ENCODE results near the gene PABPN1.
A peak's percentile ranks its signal among the peaks of the same experiment; 100 is the strongest.
"Not testable (repeated sequence)": the region's sequence is repeated elsewhere in the genome, so short reads cannot be mapped to it uniquely, and the experiment has no call there.

PABPN1 gene

DNA sequence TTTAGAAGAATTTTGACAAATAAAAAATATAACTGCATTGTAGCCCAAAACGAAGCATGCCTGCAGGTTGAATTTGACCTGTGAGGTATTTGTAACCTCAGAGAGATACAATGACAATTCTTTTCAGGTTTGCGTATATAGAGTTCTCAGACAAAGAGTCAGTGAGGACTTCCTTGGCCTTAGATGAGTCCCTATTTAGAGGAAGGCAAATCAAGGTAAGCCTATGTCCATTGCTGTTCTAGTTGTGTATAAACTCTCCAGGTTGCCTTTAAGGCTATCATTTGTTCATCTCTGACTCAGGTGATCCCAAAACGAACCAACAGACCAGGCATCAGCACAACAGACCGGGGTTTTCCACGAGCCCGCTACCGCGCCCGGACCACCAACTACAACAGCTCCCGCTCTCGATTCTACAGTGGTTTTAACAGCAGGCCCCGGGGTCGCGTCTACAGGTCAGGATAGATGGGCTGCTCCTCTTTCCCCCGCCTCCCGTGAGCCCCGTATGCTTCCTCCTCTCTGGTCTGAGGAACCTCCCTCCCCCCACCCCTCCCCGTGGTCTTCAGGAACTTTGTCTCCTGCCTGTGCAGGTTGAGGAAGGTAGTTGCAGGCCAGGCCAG is 2.7 kb downstream of the PABPN1 start:
- H3K4me3 ChIP-seq (ENCODE audit: low read length): no peak overlapping the region
- no peaks in the 10 kb centered on the region for H3K9me3 ChIP-seq (ENCODE audit: control insufficient read depth, insufficient read depth, low read length)
- H3F3A ChIP-seq (ENCODE audit: control insufficient read depth, insufficient read depth): peaks cover 34% of the 10 kb centered on the region
- peak overlapping the region; percentile 69; the same call in 1 of the 2 replicates for H3K4me2 ChIP-seq (ENCODE audit: low read length)
- H4K20me1 ChIP-seq (ENCODE audit: control insufficient read depth, insufficient read depth, low read depth, low read length): no peaks in the 10 kb centered on the region; the same call in 1 of the 2 replicates
- peaks cover 57% of the 10 kb centered on the region for H3K36me3 ChIP-seq (ENCODE audit: control insufficient read depth, low read length)
- H3K27ac ChIP-seq (ENCODE audit: low read depth, low read length): no peak overlapping the region
- no peaks in the 10 kb centered on the region for H3K27me3 ChIP-seq (ENCODE audit: control insufficient read depth, low read length)
- peaks cover 37% of the 10 kb centered on the region for H3K79me2 ChIP-seq (ENCODE audit: control insufficient read depth, low read length)
- H3K4me1 ChIP-seq (ENCODE audit: control insufficient read depth, low read length): peaks cover 22% of the 10 kb centered on the region
- TF ChIP-seq, protein P1, sequence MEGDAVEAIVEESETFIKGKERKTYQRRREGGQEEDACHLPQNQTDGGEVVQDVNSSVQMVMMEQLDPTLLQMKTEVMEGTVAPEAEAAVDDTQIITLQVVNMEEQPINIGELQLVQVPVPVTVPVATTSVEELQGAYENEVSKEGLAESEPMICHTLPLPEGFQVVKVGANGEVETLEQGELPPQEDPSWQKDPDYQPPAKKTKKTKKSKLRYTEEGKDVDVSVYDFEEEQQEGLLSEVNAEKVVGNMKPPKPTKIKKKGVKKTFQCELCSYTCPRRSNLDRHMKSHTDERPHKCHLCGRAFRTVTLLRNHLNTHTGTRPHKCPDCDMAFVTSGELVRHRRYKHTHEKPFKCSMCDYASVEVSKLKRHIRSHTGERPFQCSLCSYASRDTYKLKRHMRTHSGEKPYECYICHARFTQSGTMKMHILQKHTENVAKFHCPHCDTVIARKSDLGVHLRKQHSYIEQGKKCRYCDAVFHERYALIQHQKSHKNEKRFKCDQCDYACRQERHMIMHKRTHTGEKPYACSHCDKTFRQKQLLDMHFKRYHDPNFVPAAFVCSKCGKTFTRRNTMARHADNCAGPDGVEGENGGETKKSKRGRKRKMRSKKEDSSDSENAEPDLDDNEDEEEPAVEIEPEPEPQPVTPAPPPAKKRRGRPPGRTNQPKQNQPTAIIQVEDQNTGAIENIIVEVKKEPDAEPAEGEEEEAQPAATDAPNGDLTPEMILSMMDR (IDR thresholded peaks at IDR 0.05; ENCODE audit: low read depth, low read length, poor library complexity, severe bottlenecking): no peak
- no peak for TF ChIP-seq EZH2phosphoT487 (IDR thresholded peaks at IDR 0.05; ENCODE audit: borderline replicate concordance, low read length)
- H3K9me2 ChIP-seq (replicated peaks; ENCODE audit: control insufficient read depth, low read length): no peaks in the 10 kb centered on the region

DNA sequence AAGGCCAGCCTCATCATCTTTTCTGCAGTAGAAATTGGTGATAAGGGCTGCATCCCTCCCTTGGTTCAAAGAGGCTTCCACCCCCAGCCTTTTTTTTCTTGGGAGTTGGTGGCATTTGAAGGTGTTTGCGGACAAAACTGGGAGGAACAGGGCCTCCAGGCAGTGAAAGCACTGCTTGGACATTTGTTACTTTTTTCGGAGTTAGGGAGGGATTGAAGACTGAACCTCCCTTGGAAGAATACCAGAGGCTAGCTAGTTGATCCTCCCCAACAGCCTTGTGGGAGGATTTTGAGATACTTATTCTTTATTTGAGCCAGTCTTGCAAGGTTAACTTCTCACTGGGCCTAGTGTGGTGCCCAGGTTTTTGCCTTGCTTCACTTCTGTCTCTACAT is 3.2 kb downstream of the PABPN1 start:
- Histone ChIP-seq H4K20me1 (ENCODE audit: control insufficient read depth, insufficient read depth, low read depth, low read length) (no peaks in the 10 kb centered on the region; the same call in 1 of the 2 replicates), H3K27ac (ENCODE audit: low read depth, low read length) (no peak overlapping the region), H3K4me1 (ENCODE audit: control insufficient read depth, low read length) (peaks cover 22% of the 10 kb centered on the region), H3K79me2 (ENCODE audit: control insufficient read depth, low read length) (peaks cover 37% of the 10 kb centered on the region), H3K4me3 (ENCODE audit: low read length) (no peak overlapping the region), H3K27me3 (ENCODE audit: control insufficient read depth, low read length) (no peaks in the 10 kb centered on the region), H3F3A (ENCODE audit: control insufficient read depth, insufficient read depth) (peaks cover 34% of the 10 kb centered on the region), H3K4me2 (ENCODE audit: low read length) (no peak overlapping the region; the same call in 1 of the 2 replicates), H3K9me3 (ENCODE audit: control insufficient read depth, insufficient read depth, low read length) (no peaks in the 10 kb centered on the region), H3K36me3 (ENCODE audit: control insufficient read depth, low read length) (peaks cover 56% of the 10 kb centered on the region), H3K9me2 (replicated peaks; ENCODE audit: control insufficient read depth, low read length) (no peaks in the 10 kb centered on the region)
- TF ChIP-seq, protein P1 (IDR thresholded peaks at IDR 0.05; ENCODE audit: low read depth, low read length, poor library complexity, severe bottlenecking): no peak
- no peak for TF ChIP-seq EZH2phosphoT487 (IDR thresholded peaks at IDR 0.05; ENCODE audit: borderline replicate concordance, low read length)

- no peak for TF ChIP-seq EZH2phosphoT487 (IDR thresholded peaks at IDR 0.05; ENCODE audit: borderline replicate concordance, low read length)
- TF ChIP-seq, protein P1 (IDR thresholded peaks at IDR 0.05; ENCODE audit: low read depth, low read length, poor library complexity, severe bottlenecking): no peak
- no peaks in the 10 kb centered on the region for H3K9me3 ChIP-seq (ENCODE audit: control insufficient read depth, insufficient read depth, low read length)
- peaks cover 51% of the 10 kb centered on the region for H3K36me3 ChIP-seq (ENCODE audit: control insufficient read depth, low read length)
- no peaks in the 10 kb centered on the region for H3K27me3 ChIP-seq (ENCODE audit: control insufficient read depth, low read length)
- no peaks in the 10 kb centered on the region for H3K9me2 ChIP-seq (replicated peaks; ENCODE audit: control insufficient read depth, low read length)
- no peaks in the 10 kb centered on the region; the same call in 1 of the 2 replicates for H4K20me1 ChIP-seq (ENCODE audit: control insufficient read depth, insufficient read depth, low read depth, low read length)
- H3K4me3 ChIP-seq (ENCODE audit: low read length): no peak overlapping the region
- H3F3A ChIP-seq (ENCODE audit: control insufficient read depth, insufficient read depth): peaks cover 34% of the 10 kb centered on the region
- no peak overlapping the region for H3K27ac ChIP-seq (ENCODE audit: low read depth, low read length)
- no peak overlapping the region for H3K4me2 ChIP-seq (ENCODE audit: low read length)
- H3K79me2 ChIP-seq (ENCODE audit: control insufficient read depth, low read length): peaks cover 36% of the 10 kb centered on the region
- H3K4me1 ChIP-seq (ENCODE audit: control insufficient read depth, low read length): peaks cover 18% of the 10 kb centered on the region
These were observed 3.7 kb downstream of the PABPN1 start for GRCh38 chr14:23324993-23325392.

DNA sequence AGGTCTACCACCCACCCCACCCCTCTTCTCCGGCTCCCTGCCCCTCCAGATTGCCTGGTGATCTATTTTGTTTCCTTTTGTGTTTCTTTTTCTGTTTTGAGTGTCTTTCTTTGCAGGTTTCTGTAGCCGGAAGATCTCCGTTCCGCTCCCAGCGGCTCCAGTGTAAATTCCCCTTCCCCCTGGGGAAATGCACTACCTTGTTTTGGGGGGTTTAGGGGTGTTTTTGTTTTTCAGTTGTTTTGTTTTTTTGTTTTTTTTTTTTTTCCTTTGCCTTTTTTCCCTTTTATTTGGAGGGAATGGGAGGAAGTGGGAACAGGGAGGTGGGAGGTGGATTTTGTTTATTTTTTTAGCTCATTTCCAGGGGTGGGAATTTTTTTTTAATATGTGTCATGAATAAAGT is 4.5 kb downstream of the PABPN1 start:
- Histone ChIP-seq H3K4me1 (ENCODE audit: control insufficient read depth, low read length) (peaks cover 11% of the 10 kb centered on the region), H3K79me2 (ENCODE audit: control insufficient read depth, low read length) (peaks cover 29% of the 10 kb centered on the region), H3K36me3 (ENCODE audit: control insufficient read depth, low read length) (peaks cover 44% of the 10 kb centered on the region), H3F3A (ENCODE audit: control insufficient read depth, insufficient read depth) (peaks cover 34% of the 10 kb centered on the region)
- not testable (repeated sequence) for H3K27me3 ChIP-seq (ENCODE audit: control insufficient read depth, low read length); H4K20me1 ChIP-seq (ENCODE audit: control insufficient read depth, insufficient read depth, low read depth, low read length); H3K9me2 ChIP-seq (replicated peaks; ENCODE audit: control insufficient read depth, low read length); H3K4me2 ChIP-seq (ENCODE audit: low read length); H3K27ac ChIP-seq (ENCODE audit: low read depth, low read length); H3K4me3 ChIP-seq (ENCODE audit: low read length); H3K9me3 ChIP-seq (ENCODE audit: control insufficient read depth, insufficient read depth, low read length)

Data from DOHH2 (cell line).